Ishikawa (cell line): Measurements from ENCODE around the gene ZSCAN16.

Source experiments
- CEBPB ChIP-seq: IDR thresholded peaks from 2 replicates; pipeline ENCODE4 v1.6.1; 2012
- CREB1 ChIP-seq: IDR thresholded peaks from 2 replicates; pipeline ENCODE4 v1.6.1; 2012; ENCODE audit warnings: low read depth
- EGR1 ChIP-seq: IDR thresholded peaks from 2 replicates; pipeline ENCODE4 v1.6.1; 2012
- EP300 ChIP-seq: IDR thresholded peaks from 2 replicates; pipeline ENCODE4 v1.6.1; 2012; ENCODE audit warnings: borderline replicate concordance
- FOXM1 ChIP-seq: IDR thresholded peaks from 2 replicates; pipeline ENCODE4 v1.6.1; 2012; ENCODE audit warnings: low read depth, borderline replicate concordance
- NFIC ChIP-seq: IDR thresholded peaks from 2 replicates; pipeline ENCODE4 v1.6.1; 2012
- RAD21 ChIP-seq: IDR thresholded peaks from 2 replicates; pipeline ENCODE4 v1.6.1; 2012; ENCODE audit warnings: low read depth
- TAF1 ChIP-seq: IDR thresholded peaks from 2 replicates; pipeline ENCODE4 v1.6.1; 2012; ENCODE audit warnings: low read depth, mild to moderate bottlenecking
- TCF12 ChIP-seq: IDR thresholded peaks from 2 replicates; pipeline ENCODE4 v1.6.1; 2012; ENCODE audit warnings: low read depth
- TEAD4 ChIP-seq: IDR thresholded peaks from 2 replicates; pipeline ENCODE4 v1.6.1; 2012
- YY1 ChIP-seq: IDR thresholded peaks from 2 replicates; pipeline ENCODE4 v1.6.1; 2012; ENCODE audit warnings: low read depth
- ZBTB7A ChIP-seq: IDR thresholded peaks from 2 replicates; pipeline ENCODE4 v1.6.1; 2012; ENCODE audit warnings: low read depth
- TF ChIP-seq, protein P1 (sequence below): IDR thresholded peaks from 2 replicates; pipeline ENCODE4 v1.6.1; 2012
- TF ChIP-seq, protein P2 (sequence below): IDR thresholded peaks from 2 replicates; pipeline ENCODE4 v1.6.1; 2012
- TF ChIP-seq, protein P3 (sequence below): IDR thresholded peaks from 2 replicates; pipeline ENCODE4 v1.6.1; 2012; ENCODE audit warnings: low read depth, mild to moderate bottlenecking

Gene ZSCAN16

DNA sequence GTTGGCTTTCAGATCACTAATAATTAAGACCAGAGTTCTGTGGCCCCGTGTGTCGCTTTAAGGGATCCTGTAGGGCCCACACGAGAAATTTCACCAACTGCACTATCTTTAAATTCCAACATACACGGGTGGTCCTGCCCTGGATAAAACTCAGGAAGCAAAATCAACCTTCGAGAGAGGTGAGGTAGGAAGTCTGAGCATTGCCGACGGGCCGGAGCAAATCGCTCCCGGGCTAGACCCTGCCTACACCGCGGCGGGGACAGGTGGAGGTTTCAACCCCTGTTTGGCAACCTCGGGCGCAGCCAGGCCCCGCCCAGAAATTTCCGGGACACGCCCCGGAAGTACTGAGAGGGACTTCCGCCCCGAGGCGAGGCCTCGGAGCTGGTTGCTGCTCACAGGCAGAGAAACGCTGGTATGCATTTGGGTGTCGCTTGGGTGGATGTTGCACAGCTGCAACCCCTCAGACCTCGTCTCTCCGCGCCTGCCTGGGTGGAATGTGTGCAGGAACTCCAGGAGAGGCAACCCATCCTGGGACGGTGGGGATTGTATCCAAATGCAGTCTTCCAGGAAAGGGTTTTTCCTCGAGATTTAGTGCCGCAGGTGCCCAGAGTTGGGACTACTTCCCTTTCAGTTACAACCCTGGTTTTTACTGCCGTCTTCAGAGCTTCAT lies 37.1 kb downstream of the ZSCAN16 start:
- TF ChIP-seq NFIC (no peak), TEAD4 (0 out of 2 replicates have a peak, but pooled peaks have one; percentile 10), TAF1 (peak; percentile 58; the same call in 1 of the 2 replicates), FOXM1 (no peak), YY1 (no peak)
- TF ChIP-seq, protein P1, sequence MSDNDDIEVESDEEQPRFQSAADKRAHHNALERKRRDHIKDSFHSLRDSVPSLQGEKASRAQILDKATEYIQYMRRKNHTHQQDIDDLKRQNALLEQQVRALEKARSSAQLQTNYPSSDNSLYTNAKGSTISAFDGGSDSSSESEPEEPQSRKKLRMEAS, result peak; percentile 48; the same call in 1 of the 2 replicates

DNA sequence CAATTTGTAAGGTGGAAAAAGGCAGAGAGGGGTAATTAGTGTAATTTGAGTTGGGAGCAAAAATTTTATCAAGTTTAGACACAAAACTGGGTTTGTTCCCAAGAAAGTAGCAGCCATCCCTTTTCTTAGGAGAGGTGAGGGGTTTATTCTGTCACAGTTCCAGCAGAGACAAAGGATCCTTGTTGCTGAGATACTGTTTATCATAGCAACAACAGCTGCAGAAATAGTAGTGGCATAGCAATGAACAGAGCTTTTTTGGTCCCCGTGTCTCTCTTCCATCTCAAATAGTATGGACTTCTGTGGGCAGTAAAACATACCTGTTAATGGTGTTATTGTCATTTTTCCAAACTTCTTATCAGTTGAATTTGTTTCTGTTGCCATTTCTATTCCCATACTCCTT lies 41.2 kb downstream of the ZSCAN16 start:
- no peak for TF ChIP-seq CREB1
- no peak for TF ChIP-seq ZBTB7A

DNA sequence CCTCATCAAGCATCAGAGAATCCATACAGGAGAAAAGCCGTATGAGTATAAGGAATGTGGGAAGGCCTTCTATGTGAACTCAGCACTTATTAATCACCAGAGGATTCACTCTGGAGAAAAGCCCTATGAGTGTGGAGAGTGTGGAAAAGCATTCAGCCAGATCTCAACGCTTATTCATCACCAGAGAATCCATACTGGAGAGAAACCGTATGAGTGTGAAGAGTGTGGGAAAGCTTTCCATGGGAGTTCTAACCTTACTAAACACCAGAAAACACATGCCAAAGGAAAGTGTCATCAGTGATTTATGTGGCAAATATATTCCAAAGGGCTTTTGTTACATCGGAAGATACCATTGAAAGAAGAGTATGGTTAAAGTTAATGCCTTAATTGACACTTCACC lies 42.7 kb downstream of the ZSCAN16 start:
- TF ChIP-seq TEAD4, result no peak
- no peak for TF ChIP-seq RAD21
- no peak for TF ChIP-seq EGR1
- TF ChIP-seq FOXM1, result no peak
- TF ChIP-seq, protein P2, sequence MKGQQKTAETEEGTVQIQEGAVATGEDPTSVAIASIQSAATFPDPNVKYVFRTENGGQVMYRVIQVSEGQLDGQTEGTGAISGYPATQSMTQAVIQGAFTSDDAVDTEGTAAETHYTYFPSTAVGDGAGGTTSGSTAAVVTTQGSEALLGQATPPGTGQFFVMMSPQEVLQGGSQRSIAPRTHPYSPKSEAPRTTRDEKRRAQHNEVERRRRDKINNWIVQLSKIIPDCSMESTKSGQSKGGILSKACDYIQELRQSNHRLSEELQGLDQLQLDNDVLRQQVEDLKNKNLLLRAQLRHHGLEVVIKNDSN, result no peak
- TF ChIP-seq, protein P1, result no peak

DNA sequence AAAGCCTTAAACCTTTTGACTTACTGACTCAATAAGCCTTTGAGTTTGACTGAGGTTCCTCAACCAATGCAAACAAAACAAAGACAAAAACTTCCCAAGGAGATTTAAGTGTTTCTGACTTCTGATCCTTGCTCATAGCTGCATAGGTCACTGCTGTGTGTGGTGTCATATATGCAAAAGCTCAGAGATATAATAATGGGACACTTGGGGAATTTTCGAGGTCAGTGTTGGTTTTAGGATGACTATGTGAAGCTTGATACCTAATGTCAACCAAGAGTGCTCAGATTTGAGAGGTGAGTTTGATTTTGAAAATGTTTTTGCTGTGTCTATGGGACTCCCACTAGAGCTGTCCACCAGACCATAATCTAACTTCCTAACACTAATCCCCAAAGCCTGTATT lies 43.5 kb downstream of the ZSCAN16 start:
- TF ChIP-seq NFIC, result no peak

DNA sequence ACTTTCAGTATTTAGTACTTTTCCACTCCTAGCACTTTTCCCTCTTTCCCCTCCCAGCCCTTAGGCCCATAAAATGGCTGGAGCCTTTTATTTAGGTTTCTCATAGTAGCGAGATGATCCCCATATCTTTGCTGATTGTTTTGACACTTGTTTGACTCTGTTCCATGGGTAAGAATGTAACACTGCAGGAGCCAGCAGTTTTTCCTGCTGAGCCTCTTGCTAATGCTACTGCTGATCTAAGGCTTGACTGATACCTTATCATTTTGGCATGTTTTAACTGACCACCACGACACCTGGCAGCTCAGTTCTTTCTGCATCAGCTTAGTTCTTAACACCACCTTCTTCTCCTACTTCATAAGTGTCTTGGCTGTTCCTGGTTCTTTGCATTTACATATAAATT lies 46.9 kb downstream of the ZSCAN16 start:
- TF ChIP-seq FOXM1 (no peak), CREB1 (no peak), RAD21 (no peak), TAF1 (no peak)
- TF ChIP-seq, protein P3, sequence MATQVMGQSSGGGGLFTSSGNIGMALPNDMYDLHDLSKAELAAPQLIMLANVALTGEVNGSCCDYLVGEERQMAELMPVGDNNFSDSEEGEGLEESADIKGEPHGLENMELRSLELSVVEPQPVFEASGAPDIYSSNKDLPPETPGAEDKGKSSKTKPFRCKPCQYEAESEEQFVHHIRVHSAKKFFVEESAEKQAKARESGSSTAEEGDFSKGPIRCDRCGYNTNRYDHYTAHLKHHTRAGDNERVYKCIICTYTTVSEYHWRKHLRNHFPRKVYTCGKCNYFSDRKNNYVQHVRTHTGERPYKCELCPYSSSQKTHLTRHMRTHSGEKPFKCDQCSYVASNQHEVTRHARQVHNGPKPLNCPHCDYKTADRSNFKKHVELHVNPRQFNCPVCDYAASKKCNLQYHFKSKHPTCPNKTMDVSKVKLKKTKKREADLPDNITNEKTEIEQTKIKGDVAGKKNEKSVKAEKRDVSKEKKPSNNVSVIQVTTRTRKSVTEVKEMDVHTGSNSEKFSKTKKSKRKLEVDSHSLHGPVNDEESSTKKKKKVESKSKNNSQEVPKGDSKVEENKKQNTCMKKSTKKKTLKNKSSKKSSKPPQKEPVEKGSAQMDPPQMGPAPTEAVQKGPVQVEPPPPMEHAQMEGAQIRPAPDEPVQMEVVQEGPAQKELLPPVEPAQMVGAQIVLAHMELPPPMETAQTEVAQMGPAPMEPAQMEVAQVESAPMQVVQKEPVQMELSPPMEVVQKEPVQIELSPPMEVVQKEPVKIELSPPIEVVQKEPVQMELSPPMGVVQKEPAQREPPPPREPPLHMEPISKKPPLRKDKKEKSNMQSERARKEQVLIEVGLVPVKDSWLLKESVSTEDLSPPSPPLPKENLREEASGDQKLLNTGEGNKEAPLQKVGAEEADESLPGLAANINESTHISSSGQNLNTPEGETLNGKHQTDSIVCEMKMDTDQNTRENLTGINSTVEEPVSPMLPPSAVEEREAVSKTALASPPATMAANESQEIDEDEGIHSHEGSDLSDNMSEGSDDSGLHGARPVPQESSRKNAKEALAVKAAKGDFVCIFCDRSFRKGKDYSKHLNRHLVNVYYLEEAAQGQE, result no peak
- TF ChIP-seq, protein P2, result no peak

DNA sequence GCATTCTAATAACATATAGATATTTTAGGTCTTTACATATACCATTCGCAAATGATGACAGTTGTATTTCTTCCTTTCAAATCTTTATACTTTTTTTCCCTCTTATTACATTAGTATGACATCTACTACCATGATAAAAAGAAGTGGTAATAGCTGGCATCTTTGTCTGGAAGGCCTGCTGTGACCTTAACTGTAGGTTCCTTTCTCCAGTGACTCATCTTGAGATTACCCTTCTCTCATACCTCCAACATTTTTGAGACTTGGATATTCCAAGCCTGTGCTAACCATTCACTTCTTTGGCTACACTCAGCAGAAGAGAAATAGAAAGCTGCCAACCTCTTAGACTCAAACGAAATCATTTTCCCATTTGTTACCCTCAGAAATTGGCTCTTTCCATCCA lies 47.6 kb downstream of the ZSCAN16 start:
- TF ChIP-seq NFIC (no peak), YY1 (no peak), CEBPB (no peak), EP300 (no peak), EGR1 (no peak)
- TF ChIP-seq, protein P1, result no peak

DNA sequence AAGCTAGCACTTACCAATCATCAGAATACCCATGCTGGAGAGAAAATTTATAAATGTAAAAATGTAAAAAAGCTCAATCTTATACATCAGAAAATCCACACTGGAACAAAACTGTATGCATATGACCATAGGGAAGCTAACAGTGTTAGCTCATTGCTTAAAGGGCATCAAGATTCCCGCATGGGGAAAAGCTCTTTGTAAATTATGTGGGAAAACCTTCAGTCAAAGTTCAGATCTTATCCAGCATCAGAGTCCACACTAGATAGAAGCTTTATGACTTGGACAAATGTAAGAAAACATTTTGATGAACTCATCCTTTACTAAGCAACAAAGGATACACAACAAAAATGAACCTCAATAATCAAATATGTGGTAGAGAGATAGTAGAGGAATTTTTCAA lies 52.0 kb downstream of the ZSCAN16 start:
- TF ChIP-seq, protein P2, result no peak
- TF ChIP-seq CEBPB (no peak), TCF12 (no peak), FOXM1 (no peak), TEAD4 (no peak), CREB1 (no peak), ZBTB7A (no peak), EP300 (no peak), RAD21 (no peak), YY1 (no peak), EGR1 (no peak)
